Measurements from ENCODE around the gene CST3.
A peak's percentile ranks its signal among the peaks of the same experiment; 100 is the strongest.

Gene CST3

GRCh38 chr20:23604306-23604705, 33.4 kb downstream of the CST3 start:
- H3K36me3 ChIP-seq (ENCODE audit: control insufficient read depth, low read depth, low read length): no peaks in the 10 kb centered on the region
- peaks cover under 1% of the 10 kb centered on the region for H3K4me1 ChIP-seq (ENCODE audit: control insufficient read depth, low read depth, low read length)
- H3K27me3 ChIP-seq (ENCODE audit: control insufficient read depth, insufficient read depth, low read length): peaks cover 10% of the 10 kb centered on the region
- no peaks in the 10 kb centered on the region for H3K9me3 ChIP-seq (ENCODE audit: control insufficient read depth, low read depth, low read length)
- no peak overlapping the region for H3K27ac ChIP-seq (ENCODE audit: low read length)
- no peak overlapping the region for H3K4me3 ChIP-seq (ENCODE audit: low read length)
- no peak overlapping the region for H3K9ac ChIP-seq (ENCODE audit: low read length)

GRCh38 chr20:23603321-23603720, 34.4 kb downstream of the CST3 start:
- Histone ChIP-seq H3K4me1 (ENCODE audit: control insufficient read depth, low read depth, low read length) (peaks cover 4% of the 10 kb centered on the region), H3K27ac (ENCODE audit: low read length) (no peak overlapping the region)

GRCh38 chr20:23602699-23603098, 35.1 kb downstream of the CST3 start:
- no peak overlapping the region for H3K4me3 ChIP-seq (ENCODE audit: low read length)
- H3K9ac ChIP-seq (ENCODE audit: low read length): no peak overlapping the region
- H3K9me3 ChIP-seq (ENCODE audit: control insufficient read depth, low read depth, low read length): no peaks in the 10 kb centered on the region
- H3K4me1 ChIP-seq (ENCODE audit: control insufficient read depth, low read depth, low read length): peaks cover 4% of the 10 kb centered on the region
- H3K27ac ChIP-seq (ENCODE audit: low read length): no peak overlapping the region
- no peaks in the 10 kb centered on the region for H3K36me3 ChIP-seq (ENCODE audit: control insufficient read depth, low read depth, low read length)
- peaks cover 3% of the 10 kb centered on the region for H3K27me3 ChIP-seq (ENCODE audit: control insufficient read depth, insufficient read depth, low read length)

More at GRCh38 chr20:23603321-23603720, 34.4 kb downstream of the CST3 start:
- peaks cover 10% of the 10 kb centered on the region for H3K27me3 ChIP-seq (ENCODE audit: control insufficient read depth, insufficient read depth, low read length)
- no peaks in the 10 kb centered on the region for H3K36me3 ChIP-seq (ENCODE audit: control insufficient read depth, low read depth, low read length)
- no peak overlapping the region for H3K4me3 ChIP-seq (ENCODE audit: low read length)
- H3K9ac ChIP-seq (ENCODE audit: low read length): no peak overlapping the region
- H3K9me3 ChIP-seq (ENCODE audit: control insufficient read depth, low read depth, low read length): no peaks in the 10 kb centered on the region

- H3K27ac ChIP-seq (ENCODE audit: low read length): no peak overlapping the region
- H3K9ac ChIP-seq (ENCODE audit: low read length): no peak overlapping the region
- H3K4me1 ChIP-seq (ENCODE audit: control insufficient read depth, low read depth, low read length): peaks cover 4% of the 10 kb centered on the region
- H3K9me3 ChIP-seq (ENCODE audit: control insufficient read depth, low read depth, low read length): no peaks in the 10 kb centered on the region
- H3K27me3 ChIP-seq (ENCODE audit: control insufficient read depth, insufficient read depth, low read length): no peaks in the 10 kb centered on the region
- H3K4me3 ChIP-seq (ENCODE audit: low read length): no peak overlapping the region
- H3K36me3 ChIP-seq (ENCODE audit: control insufficient read depth, low read depth, low read length): no peaks in the 10 kb centered on the region
Observed at GRCh38 chr20:23602241-23602640, 35.5 kb downstream of the CST3 start.

GRCh38 chr20:23601715-23602114, 36.0 kb downstream of the CST3 start:
- no peak overlapping the region for H3K4me3 ChIP-seq (ENCODE audit: low read length)
- H3K4me1 ChIP-seq (ENCODE audit: control insufficient read depth, low read depth, low read length): peaks cover 4% of the 10 kb centered on the region
- H3K36me3 ChIP-seq (ENCODE audit: control insufficient read depth, low read depth, low read length): no peaks in the 10 kb centered on the region
- no peaks in the 10 kb centered on the region for H3K9me3 ChIP-seq (ENCODE audit: control insufficient read depth, low read depth, low read length)
- no peaks in the 10 kb centered on the region for H3K27me3 ChIP-seq (ENCODE audit: control insufficient read depth, insufficient read depth, low read length)
- no peak overlapping the region for H3K27ac ChIP-seq (ENCODE audit: low read length)
- no peak overlapping the region for H3K9ac ChIP-seq (ENCODE audit: low read length)

- H3K9me3 ChIP-seq (ENCODE audit: control insufficient read depth, low read depth, low read length): no peaks in the 10 kb centered on the region
- H3K27ac ChIP-seq (ENCODE audit: low read length): no peak overlapping the region
- H3K4me1 ChIP-seq (ENCODE audit: control insufficient read depth, low read depth, low read length): peaks cover 4% of the 10 kb centered on the region
- no peaks in the 10 kb centered on the region for H3K36me3 ChIP-seq (ENCODE audit: control insufficient read depth, low read depth, low read length)
- no peak overlapping the region for H3K4me3 ChIP-seq (ENCODE audit: low read length)
- no peak overlapping the region for H3K9ac ChIP-seq (ENCODE audit: low read length)
- H3K27me3 ChIP-seq (ENCODE audit: control insufficient read depth, insufficient read depth, low read length): no peaks in the 10 kb centered on the region
Observed at GRCh38 chr20:23598481-23598880, 39.3 kb downstream of the CST3 start.

- H3K9me3 ChIP-seq (ENCODE audit: control insufficient read depth, low read depth, low read length): no peaks in the 10 kb centered on the region
- H3K27me3 ChIP-seq (ENCODE audit: control insufficient read depth, insufficient read depth, low read length): no peaks in the 10 kb centered on the region
Observed at GRCh38 chr20:23596579-23597250, 41.0 kb downstream of the CST3 start.

GRCh38 chr20:23595941-23596340, 41.8 kb downstream of the CST3 start:
- Histone ChIP-seq H3K36me3 (ENCODE audit: control insufficient read depth, low read depth, low read length) (no peaks in the 10 kb centered on the region), H3K4me1 (ENCODE audit: control insufficient read depth, low read depth, low read length) (peaks cover 4% of the 10 kb centered on the region), H3K27me3 (ENCODE audit: control insufficient read depth, insufficient read depth, low read length) (no peaks in the 10 kb centered on the region), H3K4me3 (ENCODE audit: low read length) (no peak overlapping the region), H3K9ac (ENCODE audit: low read length) (no peak overlapping the region), H3K27ac (ENCODE audit: low read length) (no peak overlapping the region), H3K9me3 (ENCODE audit: control insufficient read depth, low read depth, low read length) (no peaks in the 10 kb centered on the region)

More at GRCh38 chr20:23596579-23597250, 41.0 kb downstream of the CST3 start:
- Histone ChIP-seq H3K4me3 (ENCODE audit: low read length) (no peak overlapping the region), H3K4me1 (ENCODE audit: control insufficient read depth, low read depth, low read length) (peaks cover 4% of the 10 kb centered on the region), H3K36me3 (ENCODE audit: control insufficient read depth, low read depth, low read length) (no peaks in the 10 kb centered on the region), H3K9ac (ENCODE audit: low read length) (no peak overlapping the region), H3K27ac (ENCODE audit: low read length) (no peak overlapping the region)

GRCh38 chr20:23588434-23589403, 49.0 kb downstream of the CST3 start:
- Histone ChIP-seq H3K4me1 (ENCODE audit: control insufficient read depth, low read depth, low read length) (peaks cover 4% of the 10 kb centered on the region), H3K27ac (ENCODE audit: low read length) (no peak overlapping the region), H3K27me3 (ENCODE audit: control insufficient read depth, insufficient read depth, low read length) (peaks cover 6% of the 10 kb centered on the region), H3K9me3 (ENCODE audit: control insufficient read depth, low read depth, low read length) (no peaks in the 10 kb centered on the region), H3K4me3 (ENCODE audit: low read length) (peak overlapping the region; percentile 21), H3K36me3 (ENCODE audit: control insufficient read depth, low read depth, low read length) (no peaks in the 10 kb centered on the region), H3K9ac (ENCODE audit: low read length) (no peak overlapping the region)

- Histone ChIP-seq H3K9ac (ENCODE audit: low read length) (no peak overlapping the region), H3K27me3 (ENCODE audit: control insufficient read depth, insufficient read depth, low read length) (peaks cover 6% of the 10 kb centered on the region), H3K4me1 (ENCODE audit: control insufficient read depth, low read depth, low read length) (peaks cover 4% of the 10 kb centered on the region), H3K27ac (ENCODE audit: low read length) (no peak overlapping the region), H3K9me3 (ENCODE audit: control insufficient read depth, low read depth, low read length) (no peaks in the 10 kb centered on the region), H3K36me3 (ENCODE audit: control insufficient read depth, low read depth, low read length) (no peaks in the 10 kb centered on the region), H3K4me3 (ENCODE audit: low read length) (no peak overlapping the region)
Observed at GRCh38 chr20:23587631-23588030, 50.1 kb downstream of the CST3 start.

- Histone ChIP-seq H3K36me3 (ENCODE audit: control insufficient read depth, low read depth, low read length) (no peaks in the 10 kb centered on the region), H3K27me3 (ENCODE audit: control insufficient read depth, insufficient read depth, low read length) (peaks cover 6% of the 10 kb centered on the region), H3K4me3 (ENCODE audit: low read length) (no peak overlapping the region), H3K9me3 (ENCODE audit: control insufficient read depth, low read depth, low read length) (no peaks in the 10 kb centered on the region), H3K9ac (ENCODE audit: low read length) (no peak overlapping the region), H3K4me1 (ENCODE audit: control insufficient read depth, low read depth, low read length) (peaks cover 4% of the 10 kb centered on the region), H3K27ac (ENCODE audit: low read length) (no peak overlapping the region)
Observed at GRCh38 chr20:23586735-23587525, 50.8 kb downstream of the CST3 start.
